B cell (primary cell): ENCODE results near the gene TDO2. TPM values are rescaled to one million over a fixed set of nuclear protein-coding genes. Genes with fewer than 3 reads are reported as not detected.

Source experiments
- ATAC-seq: fragments of 200-7000 bp; cut with Tn5 transposase; one replicate; pipeline ENCODE4 v1.10.0; 2021; ENCODE audit warnings: low read depth, mild to moderate bottlenecking, moderate number of reproducible peaks, moderate library complexity
- CTCF ChIA-PET: fragments of 350-600 bp; sonication (Branson Sonifier 250); formaldehyde crosslinking; loops from one replicate; lab custom pipeline; 2021; ENCODE audit warnings: antibody characterized with exemption, inconsistent platforms; lab: Charles Lee
- POLR2A ChIA-PET: fragments of 350-600 bp; sonication (Branson Sonifier 250); formaldehyde crosslinking; loops from one replicate; lab custom pipeline; 2021; ENCODE audit warnings: antibody characterized with exemption; lab: Charles Lee
- DNase-seq: peaks from one replicate; pipeline ENCODE4 v3.0.0; 2013
- H2AFZ ChIP-seq: 2 replicates; pipeline ENCODE4 v1.6.1; 2012; ENCODE audit warnings: mild to moderate bottlenecking, low read depth, low read length; ENCODE audit not compliant: insufficient read depth, poor library complexity, severe bottlenecking
- H3K27ac ChIP-seq, 2 donors: 1 replicate in 1 of 2; 2 replicates in 1 of 2; pipeline ENCODE4 v1.5.1; 2012 to 2013; ENCODE audit warnings: low read length in 2 of 2, mild to moderate bottlenecking in 2 of 2, moderate library complexity in 1 of 2
- H3K27me3 ChIP-seq, 4 experiments: fragments of 200-600 bp in 1 of 4; sonication (generic) in 1 of 4; replicated peaks in 1 of 4; 1 replicate in 2 of 4; 2 replicates in 2 of 4; pipeline versions ENCODE4 v1.6.1 to v1.7.0; 2013 to 2016; ENCODE audit warnings: low read length in 3 of 4, mild to moderate bottlenecking in 2 of 4, mixed read lengths in 1 of 4, moderate library complexity in 1 of 4; ENCODE audit not compliant: insufficient read depth in 4 of 4, control insufficient read depth in 3 of 4; ENCODE audit errors: control extremely low read depth in 1 of 4
- H3K36me3 ChIP-seq, 2 experiments: replicated peaks in 1 of 2; 1 replicate in 1 of 2; 2 replicates in 1 of 2; pipeline versions ENCODE4 v1.6.1 to v1.7.1; 2013; ENCODE audit warnings: low read length in 1 of 2; ENCODE audit not compliant: insufficient read depth in 2 of 2, control insufficient read depth in 1 of 2; ENCODE audit errors: control extremely low read depth in 1 of 2, extremely low read depth in 1 of 2
- H3K4me1 ChIP-seq, 2 donors: fragments of 200-600 bp in 1 of 2; sonication (generic) in 1 of 2; 1 replicate in 1 of 2; 2 replicates in 1 of 2; pipeline versions ENCODE4 v1.5.1 to v1.6.1; 2013 to 2017; ENCODE audit warnings: low read length in 2 of 2; ENCODE audit not compliant: control insufficient read depth in 2 of 2, insufficient read depth in 2 of 2
- H3K4me2 ChIP-seq: replicated peaks from 2 replicates; pipeline ENCODE3; 2012; ENCODE audit warnings: mild to moderate bottlenecking, low read depth, low read length; ENCODE audit not compliant: poor library complexity, severe bottlenecking
- H3K4me3 ChIP-seq, 5 experiments: fragments of 200-600 bp in 1 of 5; sonication (generic) in 1 of 5; 1 replicate in 3 of 5; 2 replicates in 2 of 5; pipeline versions ENCODE4 v1.5.1 to v1.7.0; 2011 to 2016; ENCODE audit warnings: low read length in 4 of 5, mild to moderate bottlenecking in 4 of 5, low read depth in 2 of 5, control low read depth in 1 of 5, moderate library complexity in 1 of 5; ENCODE audit not compliant: insufficient read depth in 1 of 5; ENCODE audit errors: control extremely low read depth in 1 of 5, extremely low read depth in 1 of 5
- H3K79me2 ChIP-seq: fragments of 200-600 bp; sonication (generic); one replicate; pipeline ENCODE4 v1.6.0; 2016; ENCODE audit warnings: low read length; ENCODE audit not compliant: control insufficient read depth, insufficient read depth
- H3K9ac ChIP-seq: fragments of 200-600 bp; sonication (generic); 2 replicates; pipeline ENCODE4 v1.6.1; 2017; ENCODE audit warnings: mild to moderate bottlenecking, low read length, moderate library complexity
- H3K9me3 ChIP-seq, 3 donors: one replicate each; pipeline versions ENCODE4 v1.6.1 to v1.7.1; 2013; ENCODE audit warnings: low read length in 2 of 3; ENCODE audit not compliant: control insufficient read depth in 2 of 3, insufficient read depth in 1 of 3; ENCODE audit errors: control extremely low read depth in 1 of 3
- H4K20me1 ChIP-seq: 2 replicates; pipeline ENCODE4 v1.6.0; 2012; ENCODE audit warnings: mild to moderate bottlenecking, low read length; ENCODE audit not compliant: insufficient read depth, control insufficient read depth, poor library complexity, severe bottlenecking
- H3K27ac Mint-ChIP-seq: one replicate; pipeline ENCODE4 v1.8.0; 2021; ENCODE audit warnings: mixed read lengths
- H3K27me3 Mint-ChIP-seq: one replicate; pipeline ENCODE4 v1.8.0; 2021; ENCODE audit warnings: mixed read lengths
- H3K4me1 Mint-ChIP-seq: one replicate; pipeline ENCODE4 v1.8.0; 2021; ENCODE audit warnings: mixed read lengths
- H3K4me3 Mint-ChIP-seq: one replicate; pipeline ENCODE4 v1.8.0; 2021; ENCODE audit warnings: mixed read lengths
- H3K9me3 Mint-ChIP-seq: one replicate; pipeline ENCODE4 v1.8.0; 2022; ENCODE audit warnings: mixed read lengths; ENCODE audit not compliant: insufficient read depth
- CTCF ChIP-seq: fragments of 200-600 bp; IDR thresholded peaks from one replicate; pipeline ENCODE4 v1.8.0; 2022; ENCODE audit warnings: antibody characterized with exemption, mild to moderate bottlenecking
- EZH2 ChIP-seq: IDR thresholded peaks from 2 replicates; pipeline ENCODE4 v1.6.1; 2012; ENCODE audit warnings: borderline replicate concordance, low read depth, mild to moderate bottlenecking, moderate library complexity, low read length; ENCODE audit not compliant: insufficient read depth, poor library complexity, severe bottlenecking
- WGBS: methylation state at CpG from one replicate; pipeline ENCODE4 v1.1.5; 2013; ENCODE audit warnings: missing lambda C conversion rate; ENCODE audit not compliant: insufficient coverage; 5-methylcytosine and 5-hydroxymethylcytosine counted together
- intact Hi-C: fragments of 100-400 bp; cut with micrococcal nuclease; formaldehyde crosslinking; loops from one replicate; pipeline ENCODE4 v1.10.0; 2022
- polyA plus RNA-seq: library from polyadenylated mRNA; depleted of rRNA; stranded (reverse); fragments of >200 nt; gene quantifications from 2 replicates; pipeline ENCODE4 v1.2.3, GENCODE V29; 2012
- total RNA-seq, 2 donors: library from RNA; stranded (reverse); fragments of 120-200 nt in 1 of 2; gene quantifications; 1 replicate in 1 of 2; 2 replicates in 1 of 2; pipeline versions ENCODE4 v1.2.3 to v1.2.4, GENCODE V29; 2013 to 2022

Gene TDO2
- total and polyA plus RNA-seq, 2 donors (not counting 1 experiment from before 2014, with no cell fraction given), result not detected

- ATAC-seq, result no peak
- intact Hi-C loops, result no loop called here
- WGBS, result 77% methylated on average over 3 of the region's 3 CpGs
These were observed 21.1 kb downstream of the TDO2 start for GRCh38 chr4:155924637-155925036.

GRCh38 chr4:155929833-155930232 lies 26.3 kb downstream of the TDO2 start:
- POLR2A ChIA-PET, result no interaction called here
- no peak overlapping the region for H3K4me3 Mint-ChIP-seq
- no peak overlapping the region for H3K27ac Mint-ChIP-seq
- Histone ChIP-seq H3K4me1 (no peaks in the 10 kb centered on the region), H3K9me3 (peaks cover 2 to 7% (median 4%) of the 10 kb centered on the region in 3 donors), H3K4me3 (no peak overlapping the region), H2AFZ (no peak overlapping the region), H3K27ac (no peak overlapping the region), H3K4me2 (no peak overlapping the region), H4K20me1 (no peaks in the 10 kb centered on the region), H3K27me3 (no peaks in the 10 kb centered on the region), H3K9ac (no peak overlapping the region), H3K36me3 (peaks cover 1 to 26% of the 10 kb centered on the region in 2 experiments), H3K79me2 (no peaks in the 10 kb centered on the region)
- no CpG with 5 or more reads among the region's 3 CpGs for WGBS
- peaks cover 8% of the 10 kb centered on the region for H3K4me1 Mint-ChIP-seq
- intact Hi-C loops, result no loop called here
- TF ChIP-seq CTCF (no peak), EZH2 (no peak)
- ATAC-seq (no peak), DNase-seq (no peak)
- no peaks in the 10 kb centered on the region for H3K27me3 Mint-ChIP-seq
- CTCF ChIA-PET, result no interaction called here
- no peaks in the 10 kb centered on the region for H3K9me3 Mint-ChIP-seq

More at GRCh38 chr4:155924637-155925036, 21.1 kb downstream of the TDO2 start:
- no peak for DNase-seq
- no peaks in the 10 kb centered on the region for H3K79me2 ChIP-seq
- POLR2A ChIA-PET, result no interaction called here
- H3K4me3 ChIP-seq, result no peak overlapping the region
- no peaks in the 10 kb centered on the region for H3K27me3 Mint-ChIP-seq
- H3K27ac Mint-ChIP-seq, result no peak overlapping the region
- H3K9me3 ChIP-seq, result peaks cover 0 to 4% (median 2%) of the 10 kb centered on the region in 3 donors
- H3K36me3 ChIP-seq, result peaks cover 0 to 23% of the 10 kb centered on the region in 2 experiments
- no peaks in the 10 kb centered on the region for H3K4me1 ChIP-seq
- no peaks in the 10 kb centered on the region for H3K27me3 ChIP-seq
- no peak overlapping the region for H2AFZ ChIP-seq
- no peak overlapping the region for H3K4me3 Mint-ChIP-seq
- no peak overlapping the region for H3K4me2 ChIP-seq
- no peak overlapping the region for H3K27ac ChIP-seq
- H3K9me3 Mint-ChIP-seq, result peaks cover 4% of the 10 kb centered on the region
- H3K4me1 Mint-ChIP-seq, result no peaks in the 10 kb centered on the region
- no peak overlapping the region for H3K9ac ChIP-seq
- no peaks in the 10 kb centered on the region for H4K20me1 ChIP-seq
- TF ChIP-seq CTCF (no peak), EZH2 (no peak)
- CTCF ChIA-PET, result no interaction called here
